ENCODE results near the gene MTRR.

The MTRR gene

GRCh38 chr5:7857926-7858632, 10.9 kb upstream of the MTRR start:
- no peak for DNase-seq

- no peak for DNase-seq
Measured at GRCh38 chr5:7866196-7866595, 2.8 kb upstream of the MTRR start.

GRCh38 chr5:7867260-7867659, 1.7 kb upstream of the MTRR start:
- no peak for DNase-seq

- DNase-seq: no peak
Measured at GRCh38 chr5:7868427-7868772, 548 bp upstream of the MTRR start.

- DNase-seq: no peak
Measured at GRCh38 chr5:7869474-7870136, 657 bp downstream of the MTRR start.

GRCh38 chr5:7871653-7872052, 2.7 kb downstream of the MTRR start:
- no peak for DNase-seq

- DNase-seq: no peak
Measured at GRCh38 chr5:7872517-7873130, 3.7 kb downstream of the MTRR start.

GRCh38 chr5:7873216-7873615, 4.3 kb downstream of the MTRR start:
- DNase-seq: no peak

GRCh38 chr5:7874639-7875038, 5.7 kb downstream of the MTRR start:
- no peak for DNase-seq

- DNase-seq: no peak
Measured at GRCh38 chr5:7875151-7875550, 6.2 kb downstream of the MTRR start.

GRCh38 chr5:7876867-7877266, 7.9 kb downstream of the MTRR start:
- no peak for DNase-seq

- no peak for DNase-seq
Measured at GRCh38 chr5:7877851-7878250, 8.9 kb downstream of the MTRR start.

GRCh38 chr5:7878381-7878873, 9.5 kb downstream of the MTRR start:
- no peak for DNase-seq

GRCh38 chr5:7881091-7881490, 12.1 kb downstream of the MTRR start:
- DNase-seq: no peak

GRCh38 chr5:7881816-7882215, 12.9 kb downstream of the MTRR start:
- DNase-seq: no peak

GRCh38 chr5:7882926-7883325, 14.0 kb downstream of the MTRR start:
- DNase-seq: no peak

- no peak for DNase-seq
Measured at GRCh38 chr5:7884491-7885267, 15.7 kb downstream of the MTRR start.

GRCh38 chr5:7886849-7887475, 18.0 kb downstream of the MTRR start:
- DNase-seq: peak; percentile 42

- no peak for DNase-seq
Measured at GRCh38 chr5:7888901-7889300, 20.0 kb downstream of the MTRR start.

- no peak for DNase-seq
Measured at GRCh38 chr5:7894439-7894838, 25.5 kb downstream of the MTRR start.

GRCh38 chr5:7894860-7895259, 25.9 kb downstream of the MTRR start:
- no peak for DNase-seq

GRCh38 chr5:7897014-7897600, 28.2 kb downstream of the MTRR start:
- no peak for DNase-seq

- no peak for DNase-seq
Measured at GRCh38 chr5:7902201-7902600, 33.3 kb downstream of the MTRR start.

All from NCI-H510A (cell line).